SK-N-MC (cell line): Measurements from ENCODE around the gene MAGEA12.
"Not testable (repeated sequence)": the region's sequence is repeated elsewhere in the genome, so short reads cannot be mapped to it uniquely, and the experiment has no call there.

ENCODE experiments used
- EZH2 ChIP-seq: fragments of 200-600 bp; sonication (generic); IDR thresholded peaks from one replicate; pipeline ENCODE4 v1.6.1; 2017; ENCODE audit warnings: antibody characterized with exemption
- POLR2AphosphoS5 ChIP-seq: IDR thresholded peaks from 2 replicates; pipeline ENCODE4 v1.6.1; 2012; ENCODE audit warnings: mild to moderate bottlenecking, low read depth, low read length, borderline replicate concordance

- TF ChIP-seq EZH2, POLR2AphosphoS5: not testable (repeated sequence)
These were observed 20.4 kb upstream of the MAGEA12 start for GRCh38 chrX:152713195-152713594.
